HG03280 (cell line): ENCODE results near the gene NR2F1-AS1.
"Not testable (repeated sequence)": the region's sequence is repeated elsewhere in the genome, so short reads cannot be mapped to it uniquely, and the experiment has no call there.

ENCODE experiments used
- ATAC-seq: cut with Tn5 transposase; IDR thresholded peaks from one replicate; pipeline ENCODE4 v1.9.1; 2021; ENCODE audit warnings: mild to moderate bottlenecking, moderate library complexity; ENCODE audit not compliant: unreplicated experiment

Gene NR2F1-AS1

DNA sequence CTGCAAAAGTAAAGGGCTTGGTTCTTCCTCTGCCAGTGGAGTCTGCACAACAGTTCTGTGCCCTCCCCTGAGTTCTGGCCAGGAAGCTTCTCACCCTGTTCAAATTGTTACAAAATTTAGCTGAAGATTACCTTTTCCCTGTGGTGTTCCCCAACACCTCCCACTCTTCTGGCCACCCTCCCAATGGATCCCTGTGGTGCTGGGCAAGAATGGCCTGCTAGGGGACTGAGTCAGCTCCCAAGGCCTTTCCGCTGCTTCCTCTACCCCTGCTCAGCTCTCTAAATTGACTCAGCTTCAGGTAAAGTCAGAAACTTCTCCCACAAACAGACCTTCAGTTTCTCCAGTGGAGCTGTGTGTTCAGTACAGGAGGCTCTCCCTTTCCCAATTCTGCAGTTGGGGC, 186.0 kb downstream of the NR2F1-AS1 start:
- ATAC-seq: no peak

DNA sequence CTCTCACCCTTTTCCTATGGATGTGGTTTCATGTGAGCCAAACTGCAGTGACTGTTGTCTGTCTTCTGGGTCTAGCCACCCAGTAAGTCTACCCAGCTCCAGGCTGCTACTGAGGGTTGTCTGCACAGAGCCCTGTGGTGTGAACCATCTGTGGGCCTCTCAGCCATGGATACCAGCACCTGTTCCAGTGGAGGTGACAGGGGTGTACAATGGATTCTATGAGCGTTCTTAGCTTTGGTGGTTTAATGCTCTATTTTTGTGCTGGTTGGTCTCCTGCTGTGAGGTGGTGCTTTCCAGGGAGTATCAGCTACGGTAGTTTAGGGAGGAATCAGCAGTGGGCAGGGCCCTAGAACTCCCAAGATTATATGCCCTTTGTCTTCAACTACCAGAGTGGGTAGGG, 186.7 kb downstream of the NR2F1-AS1 start:
- ATAC-seq: no peak

DNA sequence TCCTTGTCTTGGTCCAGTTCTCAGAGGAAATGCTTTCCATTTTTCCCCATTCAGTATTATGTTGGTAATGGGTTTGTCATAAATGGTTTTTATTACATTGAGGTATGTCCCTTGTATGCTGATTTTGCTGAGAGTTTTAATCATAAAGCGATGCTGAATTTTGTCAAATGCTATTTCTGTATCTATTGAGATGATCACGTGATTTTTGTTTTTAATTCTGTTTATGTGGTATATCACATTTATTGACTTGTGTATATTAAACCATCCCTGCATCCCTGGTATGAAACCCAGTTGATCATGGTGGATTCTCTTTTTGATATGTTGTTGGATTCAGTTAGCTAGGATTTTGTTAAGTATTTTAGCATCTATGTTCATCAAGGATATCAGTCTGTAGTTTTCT, 189.8 kb downstream of the NR2F1-AS1 start:
- not testable (repeated sequence) for ATAC-seq

DNA sequence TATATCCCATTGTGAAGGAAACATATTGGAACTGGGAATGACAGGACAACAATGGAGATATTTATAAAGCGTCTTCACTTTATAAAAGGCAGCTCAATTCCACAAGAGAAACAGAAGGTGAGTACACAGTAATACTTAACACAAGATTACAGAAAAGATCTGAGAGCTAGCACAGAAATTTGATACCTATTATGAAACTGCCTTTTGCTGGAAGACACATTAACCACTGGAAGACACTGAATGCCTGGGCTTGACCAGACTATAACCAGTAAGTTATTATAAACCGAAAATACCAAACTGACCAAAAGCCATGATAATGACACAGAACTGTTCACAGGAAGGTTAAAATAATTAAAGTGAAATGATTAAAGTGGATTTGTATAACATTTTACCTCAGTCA, 195.4 kb downstream of the NR2F1-AS1 start:
- no peak for ATAC-seq

DNA sequence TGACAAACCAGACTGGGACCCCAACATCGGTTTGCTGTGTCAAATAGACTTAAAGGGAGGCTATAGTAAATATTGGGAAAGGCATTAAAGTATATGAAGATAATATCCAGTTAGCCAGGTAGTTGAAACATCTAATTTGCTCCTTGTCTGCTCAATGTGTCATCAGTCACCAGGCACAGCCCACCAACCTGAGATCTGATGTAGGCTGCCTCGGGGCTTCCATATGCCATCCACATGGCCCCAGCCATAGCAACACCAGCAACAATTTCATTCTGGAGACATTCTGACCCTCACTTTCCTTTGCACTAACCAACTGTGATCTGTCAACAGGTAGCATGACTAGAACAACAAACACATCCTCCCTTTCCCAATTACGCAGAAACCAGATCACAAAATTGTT, 196.0 kb downstream of the NR2F1-AS1 start:
- ATAC-seq: no peak

DNA sequence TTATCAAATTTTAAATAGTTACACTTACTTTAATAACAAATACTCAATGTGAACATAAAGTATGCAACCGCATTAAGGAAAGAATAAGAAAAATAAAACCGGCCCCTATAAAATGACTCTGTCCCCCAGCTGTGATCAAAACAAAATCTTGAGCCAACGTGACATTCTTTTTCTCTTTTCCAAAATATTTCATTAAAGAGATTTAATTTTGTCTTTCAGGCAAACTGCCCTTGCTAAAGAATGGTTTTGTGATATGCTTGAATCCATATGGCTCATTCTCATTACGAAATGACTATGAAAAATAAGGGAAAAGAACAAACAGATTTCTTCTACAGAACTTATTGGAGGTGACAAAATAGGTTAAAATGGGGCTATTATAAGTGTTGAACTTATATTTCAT, 197.0 kb downstream of the NR2F1-AS1 start:
- no peak for ATAC-seq

DNA sequence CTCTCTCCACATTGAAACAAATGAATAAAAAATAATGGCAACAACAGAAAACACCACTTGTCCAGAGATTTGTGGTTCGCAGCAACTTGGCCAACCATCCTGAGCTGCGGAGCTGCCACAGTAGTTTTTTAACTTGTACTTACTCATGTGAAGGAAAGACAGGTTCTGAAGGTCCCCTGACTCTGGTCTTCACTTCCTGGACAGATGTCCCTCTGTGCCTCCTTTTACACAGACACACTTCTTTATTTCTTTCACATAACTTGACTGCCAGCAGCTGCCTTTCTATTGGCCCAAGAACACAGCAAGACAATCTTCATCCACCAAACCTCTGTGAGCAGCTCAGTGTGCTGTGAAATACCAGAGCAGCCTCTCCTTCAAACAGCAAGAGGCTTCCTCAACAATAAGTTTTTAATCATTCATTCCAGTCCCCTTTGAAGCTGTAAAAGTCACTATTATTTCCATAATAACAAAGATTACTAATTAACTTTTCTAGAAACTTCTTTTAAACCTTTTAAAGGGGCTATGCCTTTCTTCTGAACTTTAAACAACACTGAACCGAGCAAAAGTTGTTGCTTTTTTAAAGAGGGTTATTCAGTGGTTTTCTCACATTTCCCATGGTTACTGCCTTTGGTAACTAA, 198.7 kb downstream of the NR2F1-AS1 start:
- no peak for ATAC-seq

DNA sequence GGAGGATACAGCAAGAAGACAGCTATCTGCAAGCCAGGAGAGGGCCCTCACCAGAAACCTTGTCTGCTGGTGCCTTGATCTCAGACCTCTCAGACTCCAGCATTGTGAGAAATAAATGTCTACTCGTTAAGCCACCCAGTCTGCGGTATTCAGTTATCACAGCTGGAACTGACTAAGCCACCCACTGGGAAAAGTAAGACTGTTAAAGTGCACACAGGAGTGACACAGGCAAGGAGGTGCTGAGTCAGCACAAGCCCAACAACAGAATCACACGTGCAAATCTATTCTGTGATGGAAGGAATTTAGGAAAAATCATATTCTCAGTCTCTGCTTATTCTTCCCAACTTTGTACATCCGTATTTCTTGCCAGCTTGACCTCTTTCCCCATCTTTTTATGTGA, 200.0 kb downstream of the NR2F1-AS1 start:
- no peak for ATAC-seq

DNA sequence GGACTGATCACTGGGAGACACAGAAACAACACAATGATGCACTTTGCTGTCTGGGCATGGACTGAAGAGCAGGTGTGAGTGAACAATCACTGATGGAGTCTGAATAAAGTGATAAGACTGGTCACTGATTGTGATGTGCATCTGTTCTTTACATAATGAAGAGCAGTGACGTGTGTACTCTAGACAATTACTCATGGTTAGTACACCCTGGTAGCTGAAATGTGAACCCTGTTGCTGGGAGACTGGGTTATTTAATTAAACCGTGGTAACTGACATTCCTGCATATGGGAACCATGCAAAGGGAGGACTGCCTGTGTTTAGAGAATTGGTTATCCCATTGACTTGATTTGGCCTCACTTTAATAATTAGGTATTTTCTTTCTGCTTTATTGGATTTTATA, 202.9 kb downstream of the NR2F1-AS1 start:
- no peak for ATAC-seq

DNA sequence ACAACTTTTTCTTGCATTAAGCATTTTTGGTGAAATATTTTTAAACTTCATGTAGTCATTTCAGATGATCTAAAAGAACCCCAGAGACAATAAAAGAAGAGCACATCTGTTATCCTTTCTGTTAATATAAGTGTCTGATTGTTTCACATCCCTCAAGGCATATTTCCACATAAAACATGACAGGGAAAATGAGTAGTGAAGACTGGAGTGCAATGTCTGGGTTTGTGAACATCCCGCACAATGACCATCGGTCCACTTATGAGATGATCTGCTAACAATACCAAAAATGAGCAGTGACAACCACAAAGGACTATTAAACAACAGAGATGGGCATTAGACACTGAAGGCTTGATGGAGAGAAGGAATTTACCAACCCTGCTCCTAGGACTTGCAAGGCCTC, 209.1 kb downstream of the NR2F1-AS1 start:
- ATAC-seq: no peak

DNA sequence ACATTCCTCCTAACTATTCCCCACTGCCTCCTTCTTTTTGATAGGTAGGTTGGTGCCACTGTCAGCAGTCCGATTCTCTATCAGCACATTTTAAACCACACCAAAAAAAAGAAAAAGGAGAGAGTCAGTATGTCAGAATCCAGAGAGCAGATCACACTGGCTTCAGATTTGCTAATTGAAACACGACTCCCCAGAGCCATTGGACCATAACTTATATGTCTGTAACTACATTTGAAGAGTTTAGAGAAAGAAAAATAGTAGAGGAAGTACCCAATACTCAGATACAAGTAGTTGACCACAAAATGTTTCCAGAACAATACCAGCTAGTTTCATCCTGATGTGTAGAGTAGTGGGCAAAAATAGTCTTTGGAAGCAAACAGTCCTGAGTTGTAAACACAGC, 216.6 kb downstream of the NR2F1-AS1 start:
- no peak for ATAC-seq

DNA sequence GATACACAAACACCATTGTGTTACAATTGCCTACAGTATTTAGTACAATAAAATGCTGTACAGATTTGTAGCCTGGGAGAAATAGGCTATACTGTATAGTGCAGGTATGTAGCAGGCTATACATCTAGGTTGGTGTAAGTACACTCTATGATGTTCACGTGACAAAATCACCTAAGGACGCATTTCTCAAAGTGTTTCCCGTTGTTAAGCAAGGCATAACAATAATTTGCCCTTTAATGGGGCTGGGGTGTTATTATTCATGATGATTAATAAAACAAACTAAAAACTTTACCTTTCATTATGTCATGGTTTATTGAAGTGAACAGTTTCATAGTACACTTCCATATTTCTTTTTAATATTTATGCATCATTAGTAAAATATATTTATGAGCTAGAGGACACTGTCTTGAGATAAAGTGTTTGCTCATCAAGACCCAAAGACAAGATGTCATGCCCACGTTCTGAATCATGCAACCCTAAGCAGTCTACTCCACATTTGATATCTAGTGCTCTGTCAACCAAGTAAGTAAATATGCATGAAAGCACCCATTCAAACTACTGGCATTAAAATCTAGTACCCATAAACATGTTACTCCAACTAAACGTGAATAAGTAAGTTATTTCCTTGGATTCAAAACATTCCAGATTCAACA, 220.5 kb downstream of the NR2F1-AS1 start:
- no peak for ATAC-seq

DNA sequence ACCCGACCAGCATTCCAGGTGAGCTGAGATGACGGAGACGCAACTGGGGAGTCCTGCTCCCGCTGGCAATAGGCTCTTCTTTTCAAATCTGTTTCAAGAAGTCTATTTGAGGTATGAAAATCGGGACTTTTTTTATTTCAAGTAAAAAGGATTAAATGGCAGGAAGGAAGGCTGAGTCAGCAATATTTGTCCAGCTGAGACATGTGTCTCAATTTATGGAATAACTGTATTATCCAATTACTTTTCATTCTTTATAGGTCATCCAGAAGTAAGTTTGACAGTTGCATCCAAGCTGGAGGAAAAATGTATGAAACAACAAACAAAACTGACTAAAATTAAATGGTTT, 221.1 kb downstream of the NR2F1-AS1 start:
- ATAC-seq: no peak
